Inflammatory macrophage (primary cell): Measurements from ENCODE around the gene ZBED4.
"Not testable (repeated sequence)": the region's sequence is repeated elsewhere in the genome, so short reads cannot be mapped to it uniquely, and the experiment has no call there.

Experiments used
- DNase-seq, 2 donors: peaks; one replicate each; pipeline ENCODE4 v3.0.0-alpha.2; 2020 to 2022
- total RNA-seq, 18 experiments: gene quantifications; one replicate each; lab custom pipeline; 2026; ENCODE audit warnings: mixed read lengths in 6 of 18, inconsistent platforms in 2 of 18; lab: John Stamatoyannopoulos, UW

Gene ZBED4
- 22.5 to 56.0 (median 29.8) reads per million in 18 experiments for total RNA-seq

GRCh38 chr22:49852898-49853894 is at the start of gene ZBED4:
Gene ZBED4, plus strand, starts transcription at chr22:49853844. Its CDS starts 29,819 bp downstream, at chr22:49883663.
- peak; percentile 99 for DNase-seq

GRCh38 chr22:49807129-49807528 is 46.5 kb upstream of the ZBED4 start:
- no peak for DNase-seq

GRCh38 chr22:49807780-49808708 is 45.6 kb upstream of the ZBED4 start:
- DNase-seq, result no peak

GRCh38 chr22:49810363-49811019 is 43.2 kb upstream of the ZBED4 start:
- peak; percentile 9 to 19 for DNase-seq

- no peak for DNase-seq
These were observed 42.4 kb upstream of the ZBED4 start for GRCh38 chr22:49811020-49811791.

- no peak for DNase-seq
These were observed 40.8 kb upstream of the ZBED4 start for GRCh38 chr22:49812838-49813237.

- DNase-seq, result no peak
These were observed 39.4 kb upstream of the ZBED4 start for GRCh38 chr22:49814164-49814686.

GRCh38 chr22:49814856-49815255 is 38.8 kb upstream of the ZBED4 start:
- no peak for DNase-seq

- DNase-seq, result no peak
These were observed 38.0 kb upstream of the ZBED4 start for GRCh38 chr22:49815641-49816091.

GRCh38 chr22:49817359-49817758 is 36.3 kb upstream of the ZBED4 start:
- no peak for DNase-seq

GRCh38 chr22:49820984-49821383 is 32.7 kb upstream of the ZBED4 start:
- no peak for DNase-seq

- not testable (repeated sequence) for DNase-seq
These were observed 31.9 kb upstream of the ZBED4 start for GRCh38 chr22:49821741-49822140.

GRCh38 chr22:49823289-49824045 is 30.2 kb upstream of the ZBED4 start:
- DNase-seq, result no peak

- no peak for DNase-seq
These were observed 29.3 kb upstream of the ZBED4 start for GRCh38 chr22:49824185-49824925.

- DNase-seq, result no peak
These were observed 28.7 kb upstream of the ZBED4 start for GRCh38 chr22:49824936-49825335.

GRCh38 chr22:49825436-49825835 is 28.2 kb upstream of the ZBED4 start:
- no peak for DNase-seq

- DNase-seq, result peak in 1 of 2 donors; percentile 47
These were observed 27.6 kb upstream of the ZBED4 start for GRCh38 chr22:49825944-49826602.

GRCh38 chr22:49826603-49827270 is 26.9 kb upstream of the ZBED4 start:
- peak; percentile 28 to 48 for DNase-seq
